COR-L47 (cell line): Measurements from ENCODE around the gene DIP2C.
"Not testable (repeated sequence)": the region's sequence is repeated elsewhere in the genome, so short reads cannot be mapped to it uniquely, and the experiment has no call there.

Experiments
- DNase-seq: peaks from one replicate; lab custom pipeline; 2025; lab: John Stamatoyannopoulos, UW

The DIP2C gene

DNA sequence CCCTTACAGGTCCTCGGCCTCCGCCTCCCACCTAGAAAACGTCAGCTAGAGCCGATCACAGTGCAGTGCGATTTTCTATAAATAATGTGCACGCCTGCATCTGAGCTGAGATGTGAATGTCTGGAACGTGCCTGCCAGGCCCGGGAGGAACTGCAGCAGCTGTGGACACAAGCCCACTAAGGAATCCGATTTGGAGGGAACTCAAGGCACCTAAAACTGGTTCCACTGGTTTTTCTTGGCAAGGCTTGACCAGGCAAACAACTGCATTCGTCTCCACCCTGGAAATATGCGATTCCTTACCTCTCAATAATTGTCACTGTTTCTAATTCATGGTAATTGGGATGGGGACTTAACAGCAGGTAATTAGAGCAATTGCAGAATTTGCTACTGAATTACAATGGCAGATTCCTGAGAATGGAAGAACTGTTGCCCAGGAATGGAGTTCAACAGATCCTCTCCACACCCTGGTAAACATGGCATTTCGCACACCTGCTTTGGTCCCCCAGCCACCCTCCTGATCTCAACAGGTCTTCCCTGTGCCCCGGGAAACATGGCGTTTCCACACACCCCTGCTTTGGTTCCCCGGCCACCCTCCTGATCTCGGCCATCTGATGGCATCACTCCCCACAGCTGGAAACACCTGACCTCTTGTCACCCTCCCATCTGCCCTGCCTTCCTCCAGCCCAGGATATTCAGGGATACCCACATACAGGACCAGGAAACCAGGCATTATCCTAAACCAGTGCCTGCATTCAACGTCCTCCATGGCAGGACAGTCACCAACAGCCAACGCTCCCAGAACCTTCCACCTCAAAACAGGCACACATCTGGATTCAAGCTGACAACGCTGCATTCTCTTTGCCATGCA, 76.0 kb downstream of the DIP2C start:
- peak; percentile 79 for DNase-seq

DNA sequence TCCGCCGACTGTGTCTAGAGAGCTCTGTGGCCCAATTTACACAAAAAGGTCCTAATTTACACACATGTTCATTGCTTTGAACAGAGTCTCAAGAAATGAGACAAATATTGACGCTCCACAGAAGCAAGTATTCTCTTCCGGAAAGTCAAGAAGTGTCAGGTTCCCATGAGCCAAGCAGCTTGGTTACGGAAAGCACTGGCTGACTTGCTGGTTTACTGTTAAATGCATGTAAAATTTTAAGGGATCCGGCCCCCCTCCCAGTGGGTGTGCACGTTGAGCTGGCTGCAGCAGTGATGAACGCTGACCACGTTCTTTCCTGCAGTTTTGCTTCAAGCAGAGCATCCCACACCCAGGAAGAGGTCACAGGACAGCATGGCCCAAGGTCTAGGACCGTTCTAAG, 76.8 kb downstream of the DIP2C start:
- DNase-seq, result no peak

DNA sequence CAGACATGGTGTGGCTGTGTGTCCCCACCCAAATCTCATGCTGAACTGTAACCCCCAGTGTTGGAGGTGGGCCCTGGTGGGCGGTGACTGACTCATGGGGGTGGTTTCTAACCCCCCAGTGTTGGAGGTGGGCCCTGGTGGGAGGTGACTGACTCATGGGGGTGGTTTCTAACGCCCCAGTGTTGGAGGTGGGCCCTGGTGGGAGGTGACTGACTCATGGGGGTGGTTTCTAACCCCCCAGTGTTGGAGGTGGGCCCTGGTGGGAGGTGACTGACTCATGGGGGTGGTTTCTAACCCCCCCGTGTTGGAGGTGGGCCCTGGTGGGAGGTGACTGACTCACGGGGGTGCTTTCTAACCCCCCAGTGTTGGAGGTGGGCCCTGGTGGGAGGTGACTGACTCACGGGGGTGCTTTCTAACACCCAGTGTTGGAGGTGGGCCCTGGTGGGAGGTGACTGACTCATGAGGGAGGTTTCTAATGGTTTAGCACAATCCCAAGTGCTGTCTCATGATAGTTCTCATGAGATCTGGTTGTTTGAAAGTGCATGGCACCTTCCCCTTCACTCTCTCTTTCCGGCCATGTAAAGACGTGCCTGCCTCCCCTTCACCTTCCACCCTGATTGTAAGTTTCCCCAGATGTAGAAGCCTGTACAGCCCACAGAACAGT, 78.7 kb downstream of the DIP2C start:
- not testable (repeated sequence) for DNase-seq

DNA sequence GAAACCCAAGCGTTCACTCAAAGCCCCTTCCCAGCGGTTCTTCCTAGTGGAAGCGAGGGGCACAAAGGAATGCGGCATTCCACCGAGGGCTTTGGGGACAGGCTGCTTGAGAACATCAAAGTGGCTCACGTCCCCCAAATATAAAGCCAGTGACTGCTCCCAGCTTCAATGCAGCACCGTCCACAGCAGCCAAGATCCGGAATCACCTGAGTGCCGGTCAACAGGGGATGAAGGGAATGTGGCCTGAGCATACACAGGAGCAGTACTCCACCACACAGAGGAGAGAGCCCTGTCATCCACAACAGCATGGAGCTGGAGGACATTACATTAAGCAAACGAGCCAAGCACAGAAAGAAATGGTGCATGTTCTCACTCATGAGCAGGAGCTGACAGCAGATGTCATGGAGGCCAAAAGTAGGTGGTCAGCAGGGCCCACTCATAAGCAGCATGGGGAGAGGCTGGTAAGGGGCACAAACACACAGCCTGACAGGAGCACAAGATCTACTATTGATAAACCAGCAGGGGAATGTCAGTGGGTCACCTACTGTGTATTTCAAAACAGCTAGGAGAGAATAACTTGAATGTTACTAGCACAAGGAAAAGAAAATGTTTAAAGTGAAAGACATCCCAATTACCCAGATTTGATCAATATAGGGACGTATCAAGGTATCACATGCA, 79.5 kb downstream of the DIP2C start:
- no peak for DNase-seq

DNA sequence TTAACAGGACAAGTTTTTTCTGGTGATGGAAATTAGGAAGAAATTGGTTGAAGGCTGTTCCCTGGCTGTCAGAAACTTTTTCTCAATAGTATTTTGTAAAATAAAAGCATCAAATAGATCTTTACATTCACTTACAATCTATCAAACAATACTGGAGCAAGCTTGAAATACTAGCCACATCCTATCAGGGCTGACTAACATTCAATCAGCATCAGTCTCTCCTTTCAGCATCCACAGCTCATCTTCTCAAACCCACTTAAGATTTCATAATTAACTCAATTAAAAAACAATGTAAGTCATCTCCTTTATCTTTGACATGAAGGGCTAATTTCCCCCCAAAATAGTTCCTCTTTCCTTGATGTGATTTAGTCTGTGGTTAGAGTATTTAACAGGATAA, 80.2 kb downstream of the DIP2C start:
- no peak for DNase-seq

DNA sequence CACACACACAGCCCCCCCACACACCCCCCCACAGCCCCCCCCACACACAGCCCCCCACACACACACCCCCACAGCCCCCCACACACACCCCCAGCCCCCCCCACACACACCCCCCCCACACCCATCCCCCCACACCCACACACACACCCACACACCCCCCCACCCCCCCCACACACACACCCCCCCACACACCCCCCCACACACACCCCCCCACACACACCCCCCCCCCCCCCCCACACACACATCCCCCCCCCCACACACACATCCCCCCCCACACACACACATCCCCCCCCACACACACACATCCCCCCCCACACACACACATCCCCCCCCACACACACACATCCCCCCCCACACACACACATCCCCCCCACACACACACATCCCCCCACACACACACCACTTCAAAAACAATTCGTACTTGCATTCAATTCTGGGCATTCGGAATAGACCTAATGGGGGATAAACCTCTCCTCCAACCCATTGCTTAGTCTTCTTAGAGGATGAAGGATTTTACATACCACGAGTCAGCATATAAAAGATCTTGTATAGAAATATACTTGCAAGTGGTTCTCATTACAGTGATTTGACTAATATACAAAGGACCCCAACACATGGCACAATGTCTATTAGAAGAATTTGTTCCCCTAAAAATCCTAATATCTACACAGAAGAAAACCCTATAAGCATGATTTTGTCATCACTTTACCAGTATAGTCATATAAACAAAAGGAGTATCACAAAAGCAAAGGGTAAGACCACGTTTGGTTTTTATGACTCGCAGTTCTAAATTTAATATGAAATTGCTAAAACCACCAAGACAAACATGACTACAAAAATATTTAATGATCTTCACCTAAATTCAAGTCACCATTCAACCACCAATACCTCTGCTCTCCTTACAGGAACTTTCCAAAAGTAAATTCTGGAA, 80.9 kb downstream of the DIP2C start:
- DNase-seq, result no peak

DNA sequence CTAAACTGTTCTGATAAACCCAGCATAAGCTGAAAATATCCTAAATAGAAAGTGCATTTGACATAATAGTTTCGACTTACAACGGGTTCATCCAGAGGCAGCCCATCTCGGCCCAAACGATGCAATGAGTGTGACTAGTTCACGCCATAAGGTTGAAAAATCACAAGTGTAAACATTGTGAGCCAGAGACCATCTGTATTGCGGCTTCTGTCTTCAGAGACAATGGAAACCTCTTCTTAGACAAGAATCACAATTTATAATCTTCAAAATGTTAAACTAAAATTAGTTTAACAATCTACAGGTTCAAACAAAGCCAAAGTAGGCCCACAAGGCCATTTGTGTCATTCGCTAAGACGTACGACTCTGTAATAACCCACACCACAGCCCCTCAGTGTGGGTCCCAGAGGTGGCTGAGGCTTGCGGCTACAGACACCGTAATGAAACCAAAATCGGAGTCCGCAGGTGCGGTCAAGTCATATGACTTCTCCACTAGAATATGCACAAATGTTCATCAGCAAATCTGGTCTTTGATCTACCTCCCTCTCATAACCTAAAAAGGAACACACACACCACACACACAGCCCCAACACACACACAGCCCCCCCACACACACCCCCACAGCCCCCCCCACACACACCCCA, 81.8 kb downstream of the DIP2C start:
- no peak for DNase-seq

DNA sequence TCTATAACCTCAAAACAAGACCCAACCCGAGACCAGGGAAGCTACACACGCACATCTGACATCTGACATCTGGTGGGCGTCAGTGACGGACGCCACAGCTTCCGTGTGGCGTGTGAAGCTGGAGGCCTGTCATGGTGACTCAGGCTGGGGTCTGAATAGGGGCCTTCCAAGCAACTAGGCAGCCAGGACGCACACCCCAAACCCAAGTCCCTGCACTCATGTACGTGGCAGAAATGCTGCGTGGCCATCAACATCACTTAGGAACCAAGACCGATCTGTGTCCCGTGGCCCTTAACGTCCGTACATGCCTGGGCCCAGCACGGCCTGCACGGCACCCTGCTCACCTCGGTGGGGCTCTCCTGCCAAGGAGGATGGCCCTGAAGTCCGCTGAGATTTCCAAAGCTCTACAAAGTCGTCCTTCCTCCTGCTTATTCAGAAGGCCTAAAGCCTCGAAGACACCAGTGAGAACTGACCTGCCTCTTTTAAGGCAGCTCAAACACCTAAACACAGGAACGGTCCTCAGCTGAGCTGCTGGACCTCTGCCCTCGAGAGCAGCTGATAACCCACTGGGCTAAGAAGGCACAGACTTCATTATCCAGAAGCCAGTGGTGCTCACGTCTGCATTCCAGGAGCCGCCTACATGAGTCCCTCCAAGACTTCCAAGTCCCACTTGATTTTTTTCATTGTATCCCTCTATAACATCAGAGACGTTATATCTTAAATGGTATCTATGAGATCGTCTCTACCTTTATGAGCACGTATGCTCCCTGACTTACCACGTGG, 82.5 kb downstream of the DIP2C start:
- DNase-seq, result no peak

DNA sequence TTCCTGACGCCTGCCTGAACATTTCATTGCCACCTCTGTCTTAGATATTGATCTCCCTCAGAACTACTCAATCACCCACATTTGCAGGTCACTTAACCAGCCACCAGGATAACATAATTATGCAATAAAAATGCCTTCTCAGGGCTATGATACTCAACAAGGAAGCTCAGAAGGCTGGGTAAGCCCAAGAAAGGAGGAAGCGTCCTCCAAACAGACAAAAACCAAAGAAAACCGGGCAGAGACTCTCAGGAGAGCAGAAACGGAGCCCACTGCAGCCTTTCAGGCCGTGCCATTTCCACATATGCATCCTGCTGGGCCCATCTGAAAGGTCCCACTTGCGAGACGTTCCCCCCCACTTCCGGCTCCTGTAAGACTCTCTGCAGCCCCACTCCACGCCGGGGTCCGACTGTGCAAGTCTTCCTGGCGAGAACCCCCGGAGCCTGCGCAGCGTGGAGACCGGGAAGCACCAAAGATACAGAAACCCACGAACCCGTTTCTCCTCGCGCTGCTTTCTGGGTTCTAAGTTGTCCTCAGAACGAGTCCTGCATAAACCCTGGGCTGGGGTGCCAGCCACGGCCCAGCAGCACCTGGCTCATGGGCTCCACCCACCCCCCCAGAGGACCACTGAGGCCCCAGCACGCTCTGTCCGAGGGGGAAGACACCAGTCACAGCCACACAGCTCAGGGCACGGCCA, 83.7 kb downstream of the DIP2C start:
- no peak for DNase-seq

DNA sequence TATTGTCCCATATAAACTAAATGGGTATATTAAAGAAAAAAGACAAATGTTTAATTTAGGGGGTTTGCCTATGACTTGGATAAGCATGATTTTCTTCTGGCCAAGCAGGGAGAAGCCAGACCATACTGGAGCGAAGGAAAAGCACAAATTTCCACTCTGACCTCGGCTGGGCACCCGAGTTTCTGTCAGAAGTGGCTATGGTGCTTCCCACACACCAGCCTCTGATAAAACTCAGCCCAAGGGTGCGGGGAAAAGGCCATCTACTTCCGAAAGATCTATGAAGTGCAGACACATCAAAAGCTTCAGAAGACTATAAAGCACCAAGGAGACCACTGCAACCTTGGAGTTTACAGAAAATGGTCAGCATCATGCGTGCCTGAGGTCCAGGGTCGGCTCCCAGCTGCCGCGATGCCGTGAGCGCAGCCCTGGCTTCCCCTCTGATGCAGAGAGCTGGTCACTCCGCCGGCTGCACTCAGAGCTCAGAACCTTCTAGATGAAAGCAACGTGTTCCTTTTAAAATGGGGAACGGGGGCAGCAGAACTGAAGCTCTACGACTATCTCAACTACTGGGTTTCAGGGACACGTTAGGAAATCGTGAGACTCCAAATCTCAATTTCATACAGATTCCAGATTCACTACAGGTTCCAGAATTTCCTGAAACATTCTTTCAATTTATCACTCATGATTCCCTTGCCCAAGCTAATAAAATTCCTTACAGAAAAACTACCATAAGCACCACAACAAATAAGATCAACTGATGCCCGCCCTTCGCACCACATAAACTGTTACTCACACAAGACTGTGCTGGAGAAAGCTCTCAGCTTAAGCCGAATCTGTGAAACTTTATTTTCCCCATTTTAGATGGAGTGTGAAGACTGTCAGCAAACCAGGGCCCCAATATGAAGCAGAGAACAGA, 84.5 kb downstream of the DIP2C start:
- DNase-seq, result no peak

DNA sequence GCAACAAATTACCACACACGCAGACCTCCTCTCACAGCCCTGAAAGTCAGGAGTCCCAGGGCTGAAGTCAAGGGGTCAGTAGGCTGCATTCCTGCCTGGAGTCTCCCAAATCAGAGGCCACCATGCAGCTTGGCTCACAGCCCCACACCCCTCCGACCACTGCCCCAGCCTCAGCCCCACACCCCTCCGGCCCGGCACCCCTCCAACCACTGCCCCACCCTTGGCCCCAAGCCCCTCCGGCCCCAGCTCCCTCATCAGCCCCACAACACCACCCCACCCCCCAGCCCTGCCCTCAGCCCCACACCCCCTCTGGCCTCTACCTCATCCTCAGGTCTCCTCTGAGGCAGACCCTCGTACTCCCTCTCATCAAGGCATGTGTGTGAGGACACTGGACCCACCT, 85.7 kb downstream of the DIP2C start:
- no peak for DNase-seq

DNA sequence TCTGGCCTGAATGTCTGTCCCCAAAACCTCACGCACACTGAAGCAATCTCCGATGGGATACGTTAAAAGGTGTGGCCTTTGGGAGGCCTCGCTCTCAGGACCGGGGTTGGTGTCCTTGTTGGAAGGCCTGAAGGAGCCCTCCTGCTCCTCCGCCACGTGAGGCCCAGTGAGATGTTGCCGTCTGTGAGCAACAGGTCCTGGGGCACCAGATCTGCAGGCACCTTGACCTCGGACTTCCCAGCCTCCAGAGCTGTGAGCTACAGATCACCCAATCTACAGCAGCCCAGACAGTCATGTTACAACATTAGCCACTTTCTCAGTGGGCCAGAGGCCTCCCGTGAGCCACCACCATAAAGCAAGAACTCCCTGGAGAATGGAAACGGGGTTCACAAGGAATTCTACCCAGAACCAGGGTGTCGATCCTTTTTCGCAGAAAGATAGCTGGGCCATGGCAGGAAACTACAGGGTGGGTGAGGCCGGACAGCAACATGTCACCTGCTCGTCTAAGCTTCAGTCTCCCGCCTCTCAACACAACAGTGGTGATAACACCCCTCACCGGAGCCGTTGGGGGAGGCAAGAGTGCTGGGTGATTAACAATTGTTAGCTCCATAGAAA, 87.0 kb downstream of the DIP2C start:
- no peak for DNase-seq

DNA sequence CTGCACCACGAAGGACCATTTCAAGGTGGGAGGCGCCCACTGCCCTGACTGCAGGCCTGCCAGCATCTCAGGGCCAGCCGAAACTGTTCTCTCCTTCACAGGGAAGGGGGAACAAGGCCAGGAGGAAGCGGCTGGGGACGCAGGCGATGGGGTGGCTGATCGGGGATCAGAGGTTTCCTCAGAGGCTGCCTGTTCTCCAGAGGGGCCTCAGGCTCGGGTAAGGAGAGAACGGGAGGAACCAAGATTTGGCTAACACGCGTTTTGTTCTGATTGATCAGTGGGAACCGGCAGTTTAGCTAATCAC, 87.9 kb downstream of the DIP2C start:
- DNase-seq, result no peak

DNA sequence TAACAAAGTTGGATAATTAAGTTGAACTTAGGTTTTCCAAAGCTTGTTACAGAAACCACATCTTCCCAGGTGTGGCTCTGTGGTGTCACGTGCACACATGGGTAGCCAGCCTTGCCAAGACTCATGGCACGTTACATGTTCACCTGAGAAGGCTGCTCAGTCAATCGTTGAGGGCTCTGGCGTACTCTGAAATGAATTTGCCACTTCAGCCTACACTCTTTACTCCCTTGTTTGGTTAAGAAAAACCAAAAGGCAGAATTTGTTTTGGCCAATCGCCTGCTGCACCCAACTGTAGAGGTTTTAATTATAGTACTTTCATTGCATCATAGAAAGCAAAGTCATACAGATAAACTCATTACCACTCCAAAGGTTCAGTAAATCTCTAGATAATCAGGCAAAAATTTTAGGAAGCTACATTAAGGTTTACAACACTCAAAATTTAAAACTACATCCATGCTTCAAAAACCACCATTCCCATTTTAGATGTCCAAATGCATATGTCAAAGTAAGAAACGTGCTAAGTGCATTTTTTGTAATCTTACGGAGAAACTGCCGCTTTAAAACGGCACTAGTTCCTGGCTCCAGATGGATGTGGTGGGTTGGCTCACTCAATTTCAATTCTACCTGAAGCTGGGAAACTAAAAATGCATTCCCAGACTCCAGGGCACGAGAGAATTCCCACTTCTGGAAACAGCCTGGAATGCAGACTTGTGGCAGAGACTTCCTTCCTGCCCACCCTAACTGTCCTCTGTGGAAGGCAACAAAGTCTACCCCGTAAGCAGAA, 88.4 kb downstream of the DIP2C start:
- DNase-seq, result no peak

DNA sequence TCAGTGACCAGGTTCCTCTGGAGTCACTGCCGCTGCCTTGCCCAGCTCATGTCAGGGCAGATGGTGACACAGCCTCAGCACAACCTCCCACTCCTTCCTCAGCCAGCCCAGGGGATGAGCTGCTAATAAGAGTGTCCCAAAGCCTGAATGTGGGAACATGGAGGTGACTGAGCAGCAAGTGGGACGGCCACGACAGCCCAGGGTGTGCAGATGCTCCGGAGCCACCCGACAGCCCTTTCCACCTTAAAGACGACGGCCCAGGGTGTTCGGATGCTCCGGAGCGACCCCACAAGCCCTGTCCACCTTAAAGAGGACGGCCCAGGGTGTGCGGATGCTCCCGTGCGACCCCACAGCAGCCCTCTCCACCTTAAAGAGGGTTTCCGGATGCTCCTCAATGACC, 89.2 kb downstream of the DIP2C start:
- no peak for DNase-seq

DNA sequence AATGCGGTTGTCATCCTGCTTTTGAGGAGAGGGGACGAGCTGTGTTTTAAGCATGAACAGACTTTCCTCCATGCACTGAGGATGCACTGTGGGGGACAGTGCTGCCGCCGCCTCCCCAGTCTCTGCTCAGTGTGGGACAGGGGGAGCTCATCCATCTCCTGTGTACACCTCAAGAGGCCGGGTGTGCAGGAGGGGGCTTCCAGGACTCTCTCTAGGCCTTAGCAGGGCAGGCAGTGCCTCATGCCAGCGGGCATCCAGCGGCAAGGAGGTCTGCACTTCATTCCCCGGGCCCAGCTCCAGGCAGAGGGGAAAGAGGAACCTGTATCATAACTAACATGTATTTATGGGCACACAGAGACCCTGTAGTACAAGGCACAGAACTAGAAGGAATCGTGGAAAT, 89.7 kb downstream of the DIP2C start:
- no peak for DNase-seq

DNA sequence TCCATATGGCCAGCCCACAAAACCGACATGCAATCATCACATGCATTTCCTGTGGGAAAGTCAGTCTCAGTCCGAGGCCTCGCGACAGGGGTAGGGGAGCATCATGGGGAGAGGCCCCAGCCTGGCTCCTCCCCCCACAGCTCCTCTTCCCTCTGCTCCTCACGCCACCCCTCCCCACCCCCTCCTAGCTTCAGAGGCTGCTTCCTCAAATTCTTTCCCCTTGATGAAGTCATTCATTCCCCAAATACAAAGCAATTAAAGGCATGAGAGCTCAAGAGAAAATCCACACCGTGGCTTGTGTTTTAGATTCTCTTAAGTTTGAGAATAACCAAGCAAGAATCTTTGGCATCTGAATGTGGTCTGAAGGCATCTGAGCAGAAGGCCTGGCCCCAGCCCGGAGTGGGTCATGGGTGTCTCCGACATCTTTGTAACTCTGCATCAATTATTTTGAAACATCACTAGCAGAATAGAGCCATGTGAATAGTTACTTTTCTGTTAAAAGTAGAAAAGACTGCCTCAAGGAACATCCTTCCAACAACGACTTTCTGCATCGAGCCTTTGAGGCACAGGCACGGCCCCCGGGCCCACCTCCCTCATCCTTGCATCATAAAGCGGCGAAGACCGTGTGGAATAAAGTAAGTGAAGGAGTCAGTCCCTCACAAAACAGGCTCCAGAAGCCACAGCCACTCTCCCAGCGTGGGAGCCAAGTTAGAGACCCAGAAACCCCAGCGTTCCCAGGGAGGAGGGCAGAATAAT, 90.9 kb downstream of the DIP2C start:
- DNase-seq, result no peak
